HG03575 (cell line): ENCODE data around the gene SERPINA3.

Experiments used
- ATAC-seq: cut with Tn5 transposase; IDR thresholded peaks from one replicate; pipeline ENCODE4 v1.9.1; 2021; ENCODE audit not compliant: unreplicated experiment, insufficient number of reproducible peaks, low FRiP score; ENCODE audit errors: extremely low read depth

Gene SERPINA3

DNA sequence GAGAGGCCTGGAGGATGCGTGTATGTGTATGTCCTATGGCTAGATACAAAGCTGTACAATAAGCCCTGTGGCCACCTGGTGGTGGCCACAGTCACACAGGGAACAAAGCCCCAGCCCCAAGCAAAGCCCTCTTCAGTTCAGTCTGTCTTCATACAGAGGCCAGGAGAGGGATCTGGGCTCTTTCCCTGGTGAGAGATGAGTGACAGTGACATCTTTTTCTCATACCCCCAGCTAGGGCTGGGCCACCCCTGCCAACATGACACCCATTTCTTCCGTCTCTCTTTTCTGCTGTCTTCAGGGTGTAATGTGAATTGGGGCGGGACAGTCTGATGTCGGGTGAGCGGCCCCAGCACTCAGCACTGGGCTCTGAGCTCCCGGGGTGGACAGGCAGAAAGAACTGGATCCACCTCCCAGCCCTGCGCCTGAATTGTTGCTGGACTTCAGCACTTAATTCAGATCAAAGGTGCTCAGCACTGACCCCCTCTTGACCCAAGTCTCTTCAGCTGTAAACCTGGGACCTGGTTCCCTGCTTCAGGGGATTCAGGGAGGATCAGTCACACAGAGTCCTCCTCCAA is 59.8 kb downstream of the SERPINA3 start:
- no peak for ATAC-seq

DNA sequence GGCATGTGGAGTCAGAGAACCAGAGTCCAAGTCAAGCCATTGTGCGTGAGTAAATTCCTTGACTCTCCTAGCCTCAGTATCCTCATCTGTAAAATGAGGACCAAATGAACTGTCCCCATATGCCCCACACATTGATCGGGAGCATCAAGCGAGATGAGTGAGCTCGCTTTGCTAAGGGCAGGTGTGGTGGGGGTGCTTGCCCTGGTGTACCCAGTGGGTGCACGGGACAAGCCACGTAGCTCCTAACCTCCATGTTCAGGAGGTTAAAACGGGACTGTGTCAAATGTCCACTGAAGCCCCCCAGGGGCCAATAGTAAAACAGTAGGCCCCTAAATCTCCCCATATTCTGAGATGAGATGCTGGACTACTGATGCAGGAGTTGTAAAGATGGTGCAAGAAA is 60.9 kb downstream of the SERPINA3 start:
- ATAC-seq = no peak
